Hindlimb muscle (tissue), 1 donor: ENCODE measurements around the gene GATD1. TPM values are rescaled to one million over a fixed set of nuclear protein-coding genes. Genes with fewer than 3 reads are reported as not detected.
"Not testable (repeated sequence)": the region's sequence is repeated elsewhere in the genome, so short reads cannot be mapped to it uniquely, and the experiment has no call there.

Source experiments
- DNase-seq: peaks from one replicate; pipeline ENCODE4 v3.0.0-alpha.2; 2013
- polyA plus RNA-seq: library from polyadenylated mRNA; unstranded; fragments of 120-200 nt; gene quantifications from one replicate; pipeline ENCODE4 v1.2.1, GENCODE V29; 2013; ENCODE audit not compliant: insufficient read length

GATD1 gene
- polyA plus RNA-seq, 1 donor: 57.6 TPM

- no peak for DNase-seq
Observed at GRCh38 chr11:761526-762108, 15.7 kb downstream of the GATD1 start.

DNA sequence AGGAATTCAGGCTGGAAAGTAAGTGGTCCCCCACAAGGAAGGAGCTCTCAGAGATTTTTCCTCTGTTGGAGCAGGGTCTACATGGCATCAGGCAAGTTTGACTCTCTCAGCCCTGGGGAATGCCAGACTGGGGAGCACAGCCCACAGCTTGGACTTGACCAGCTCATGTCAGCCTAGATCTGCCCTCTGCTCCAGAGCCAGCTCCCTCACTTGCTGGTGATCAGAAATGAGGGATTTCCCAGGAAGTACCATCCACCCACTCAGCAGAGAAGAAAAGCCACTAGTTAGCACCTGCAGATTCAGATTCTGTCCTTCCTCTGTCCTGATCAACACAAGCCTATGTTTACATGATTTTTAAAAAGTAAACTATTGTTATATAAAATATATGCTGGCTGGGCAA is 17.1 kb downstream of the GATD1 start:
- DNase-seq: no peak

- no peak for DNase-seq
Observed at GRCh38 chr11:749731-750130, 27.6 kb downstream of the GATD1 start.

DNA sequence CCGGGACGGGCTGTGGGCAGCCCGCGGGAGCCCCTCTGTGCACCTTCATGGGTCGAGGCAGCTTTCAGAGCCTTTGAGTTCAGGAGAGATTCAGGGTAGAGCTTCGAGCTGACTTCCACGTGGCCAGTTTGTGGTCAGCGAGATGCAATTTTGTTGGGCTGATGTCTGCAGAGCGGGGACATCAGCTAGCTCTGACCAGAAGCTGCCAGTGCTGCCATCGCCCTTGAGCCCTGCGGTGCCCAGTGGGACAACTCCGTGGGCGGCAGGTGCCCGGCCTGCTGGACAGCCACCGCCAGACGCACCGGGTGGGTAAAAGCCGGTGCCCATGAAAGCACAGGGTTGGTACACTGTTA is 29.3 kb downstream of the GATD1 start:
- no peak for DNase-seq

DNA sequence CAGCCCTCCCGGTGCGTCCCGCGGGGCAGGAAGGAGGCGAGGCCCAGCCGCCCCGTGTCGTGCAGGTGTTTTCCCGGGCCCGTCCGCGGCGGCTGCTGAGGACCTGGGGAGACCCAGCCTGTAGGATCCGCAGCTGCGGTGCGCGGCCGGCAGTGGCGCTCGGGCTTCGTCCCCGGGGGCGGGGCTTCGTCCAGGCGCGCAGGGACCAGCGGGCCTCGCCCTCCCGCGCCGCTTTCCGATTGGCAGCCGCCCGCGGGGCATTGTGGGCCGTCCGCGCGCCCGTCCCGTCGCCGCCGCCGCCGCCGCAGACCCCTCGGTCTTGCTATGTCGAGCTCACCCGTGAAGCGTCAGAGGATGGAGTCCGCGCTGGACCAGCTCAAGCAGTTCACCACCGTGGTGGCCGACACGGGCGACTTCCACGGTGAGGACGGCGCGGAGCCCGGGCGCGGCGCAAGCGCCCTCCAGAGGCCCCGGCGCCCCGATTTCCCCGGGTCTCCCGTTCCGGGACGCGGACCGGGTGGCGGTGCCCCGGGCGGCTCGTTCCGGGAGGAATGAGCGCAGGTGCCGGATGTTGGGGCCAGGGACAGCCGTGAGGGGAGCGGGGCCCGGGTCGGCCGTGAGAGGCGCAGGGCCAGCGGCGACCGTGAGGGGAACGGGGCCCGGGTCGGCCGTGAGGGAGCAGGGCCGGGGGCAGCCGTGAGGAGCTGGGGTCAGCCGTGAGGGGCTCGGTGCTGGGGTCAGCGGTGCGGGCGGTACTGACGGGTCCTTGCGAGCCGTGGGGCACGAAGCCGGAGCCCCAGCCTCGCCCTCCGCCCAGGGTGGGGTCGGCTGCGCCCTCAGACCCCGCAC is 29.9 kb downstream of the GATD1 start, which contains the start of gene TALDO1:
Gene TALDO1 (plus strand): TSS at position 307 of the 849 bp plus-strand sequence. CDS start 18 bp downstream, at position 325.
- peak; percentile 91 for DNase-seq

- DNase-seq: no peak
Observed at GRCh38 chr11:746289-747157, 30.8 kb downstream of the GATD1 start.

GRCh38 chr11:745428-745827 is 31.9 kb downstream of the GATD1 start:
- no peak for DNase-seq

- DNase-seq: no peak
Observed at GRCh38 chr11:742571-743201, 34.6 kb downstream of the GATD1 start.

DNA sequence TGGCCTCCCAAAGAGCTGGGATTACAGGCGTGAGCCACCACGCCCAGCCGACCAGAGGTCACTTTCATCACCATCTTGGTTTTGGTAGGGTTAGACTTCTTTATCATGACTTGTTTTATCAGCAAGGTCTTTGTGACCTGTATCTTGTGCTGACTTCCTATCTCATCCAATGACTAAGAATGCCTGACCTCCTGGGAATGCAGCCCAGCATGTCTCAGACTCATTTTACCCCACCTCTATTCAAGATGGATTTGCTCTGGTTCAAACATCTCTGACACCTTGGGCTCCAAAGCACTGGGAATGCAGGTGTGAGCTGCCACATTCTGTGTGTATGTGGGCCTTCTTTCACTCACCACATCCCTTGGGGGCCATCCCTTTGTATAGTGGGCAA is 35.1 kb downstream of the GATD1 start:
- no peak for DNase-seq

- not testable (repeated sequence) for DNase-seq
Observed at GRCh38 chr11:737899-738298, 39.4 kb downstream of the GATD1 start.

DNA sequence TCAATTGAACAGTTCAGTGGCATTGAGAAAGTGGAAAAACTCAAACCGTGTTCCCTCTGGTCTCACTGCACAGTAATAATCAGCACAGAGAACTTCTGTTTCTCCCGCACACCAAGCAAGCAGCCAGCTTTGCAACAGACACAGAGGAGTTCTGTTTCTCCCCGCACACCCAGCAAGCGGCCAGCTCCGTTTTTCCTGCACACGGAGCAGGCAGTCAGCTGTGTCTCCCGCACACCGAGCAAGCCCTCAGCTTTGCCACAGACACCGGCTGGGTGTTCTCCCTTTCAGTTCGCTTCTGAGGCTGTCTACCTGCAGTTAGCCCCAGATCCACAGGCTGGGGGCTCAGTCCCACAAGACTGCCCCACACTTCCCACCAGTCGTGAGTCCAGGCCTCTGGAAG is 39.9 kb downstream of the GATD1 start:
- DNase-seq: no peak

DNA sequence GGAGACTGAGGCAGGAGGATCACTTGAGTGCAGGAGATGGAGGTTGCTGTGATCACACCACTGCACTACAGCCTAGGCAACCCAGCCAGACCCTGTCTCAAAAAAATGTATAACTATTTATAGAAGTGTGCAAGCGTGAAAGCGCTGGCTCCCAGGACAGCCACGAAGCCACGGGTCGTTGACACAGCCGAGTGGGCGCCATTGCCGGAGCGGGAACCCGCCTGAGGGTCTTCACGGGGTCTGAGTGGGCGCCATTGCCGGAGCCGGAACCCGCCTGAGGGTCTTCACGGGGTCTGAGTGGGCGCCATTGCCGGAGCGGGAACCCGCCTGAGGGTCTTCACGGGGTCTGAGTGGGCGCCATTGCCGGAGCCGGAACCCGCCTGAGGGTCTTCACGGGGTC is 42.7 kb downstream of the GATD1 start:
- DNase-seq: not testable (repeated sequence)

DNA sequence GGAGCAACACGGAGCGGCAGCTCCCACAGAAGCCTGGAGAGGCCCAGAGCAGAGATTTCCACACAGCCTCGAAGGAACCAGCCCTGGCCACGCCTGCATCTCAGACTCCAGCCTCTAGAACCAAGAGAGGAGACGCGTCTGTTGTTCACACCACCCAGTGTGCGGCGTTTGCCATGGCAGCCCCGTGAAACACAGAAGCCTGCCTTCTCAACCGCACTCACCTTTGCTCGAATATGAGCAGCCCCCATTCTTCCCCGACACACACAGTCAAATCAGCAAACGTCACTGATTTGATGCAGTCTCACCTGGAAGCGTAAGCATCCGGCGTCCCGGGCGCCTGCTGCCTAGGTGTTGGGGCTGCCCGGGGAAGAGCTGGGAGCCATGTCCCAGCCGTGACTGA is 44.2 kb downstream of the GATD1 start:
- no peak for DNase-seq

GRCh38 chr11:729492-730074 is 47.7 kb downstream of the GATD1 start:
- DNase-seq: no peak

DNA sequence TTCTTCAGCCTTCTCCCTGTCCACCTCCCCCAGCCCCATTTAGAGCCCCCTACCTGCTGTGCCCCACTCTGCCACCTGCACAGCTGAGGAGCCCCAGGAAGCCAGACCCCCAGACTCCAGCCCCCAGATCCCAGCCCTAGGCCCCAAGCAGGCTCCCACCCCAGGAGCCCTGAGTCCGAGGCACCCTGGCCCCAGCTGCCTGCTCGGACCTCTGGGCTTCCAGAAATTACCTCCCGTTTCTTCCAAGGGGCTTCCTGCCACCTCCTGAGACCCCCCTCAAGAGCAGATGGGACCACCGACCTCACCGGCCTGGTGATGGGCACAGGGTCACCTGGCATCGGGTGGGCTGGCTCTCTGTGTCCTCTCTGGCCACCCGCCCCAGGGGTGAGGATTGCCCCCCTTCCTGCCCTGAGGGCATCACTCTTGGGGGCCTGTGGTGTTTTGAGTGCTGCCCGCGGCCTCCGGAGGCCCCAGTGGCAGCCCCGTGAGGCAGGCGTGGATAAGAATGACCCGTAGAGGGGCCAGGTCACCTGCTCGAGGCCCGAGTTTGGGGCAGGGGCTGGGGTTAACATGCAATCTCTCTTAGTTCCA is 48.3 kb downstream of the GATD1 start:
- DNase-seq: no peak

DNA sequence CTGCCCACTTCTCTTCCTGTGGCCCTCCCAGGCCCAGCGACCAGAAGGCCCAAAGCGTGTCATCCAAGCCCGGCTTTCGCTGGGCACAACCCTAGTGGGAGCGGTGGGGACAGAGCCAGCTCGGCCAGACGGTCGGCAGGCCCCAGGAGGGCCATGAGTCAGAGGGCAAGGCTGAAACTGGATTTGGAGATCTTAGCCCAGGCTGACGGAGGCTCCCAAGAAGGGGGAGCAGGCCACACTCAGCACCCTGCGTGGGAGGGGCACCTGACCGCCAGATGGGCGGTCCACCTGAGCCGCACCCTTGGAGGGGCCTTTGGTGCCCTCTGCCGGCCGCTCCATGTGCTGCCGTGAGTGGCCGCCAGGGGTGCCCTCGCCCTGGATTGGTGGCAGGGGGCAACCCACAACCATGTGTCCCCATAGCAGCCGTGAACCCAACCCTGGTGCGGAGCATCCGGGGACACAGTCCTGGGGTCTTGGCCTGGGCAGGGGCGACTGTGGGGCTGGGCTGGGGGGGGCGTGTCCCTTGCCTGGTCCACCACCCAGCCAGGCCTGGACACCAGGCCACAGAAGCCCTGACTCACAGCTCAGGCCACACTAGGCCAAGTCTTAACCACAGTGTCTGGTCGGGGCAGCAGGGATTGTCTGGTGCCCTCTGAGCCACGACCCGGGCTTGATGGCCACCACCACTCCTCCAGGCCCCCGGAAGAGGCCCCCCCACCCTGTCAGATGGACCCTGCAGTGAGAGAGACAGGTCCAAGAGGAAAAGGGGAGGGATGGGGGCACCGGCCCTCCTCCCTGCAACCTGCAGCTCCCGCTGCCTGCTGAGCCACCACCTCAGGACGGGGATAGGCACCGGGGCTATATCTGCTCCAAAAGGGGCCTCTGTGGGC is 49.2 kb downstream of the GATD1 start:
- peak; percentile 61 for DNase-seq

DNA sequence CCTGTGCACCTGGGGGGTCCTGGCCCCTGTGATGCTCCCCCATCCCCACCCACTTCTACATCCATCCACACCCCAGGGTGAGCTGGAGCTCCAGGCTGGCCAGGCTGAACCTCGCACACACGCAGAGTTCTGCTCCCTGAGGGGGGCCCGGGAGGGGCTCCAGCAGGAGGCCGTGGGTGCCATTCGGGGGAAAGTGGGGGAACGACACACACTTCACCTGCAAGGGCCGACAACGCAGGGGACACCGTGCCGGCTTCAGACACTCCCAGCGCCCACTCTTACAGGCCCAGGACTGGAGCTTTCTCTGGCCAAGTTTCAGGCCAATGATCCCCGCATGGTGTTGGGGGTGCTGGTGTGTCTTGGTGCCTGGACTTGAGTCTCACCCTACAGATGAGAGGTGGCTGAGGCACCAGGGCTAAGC is 50.0 kb downstream of the GATD1 start:
- DNase-seq: no peak

DNA sequence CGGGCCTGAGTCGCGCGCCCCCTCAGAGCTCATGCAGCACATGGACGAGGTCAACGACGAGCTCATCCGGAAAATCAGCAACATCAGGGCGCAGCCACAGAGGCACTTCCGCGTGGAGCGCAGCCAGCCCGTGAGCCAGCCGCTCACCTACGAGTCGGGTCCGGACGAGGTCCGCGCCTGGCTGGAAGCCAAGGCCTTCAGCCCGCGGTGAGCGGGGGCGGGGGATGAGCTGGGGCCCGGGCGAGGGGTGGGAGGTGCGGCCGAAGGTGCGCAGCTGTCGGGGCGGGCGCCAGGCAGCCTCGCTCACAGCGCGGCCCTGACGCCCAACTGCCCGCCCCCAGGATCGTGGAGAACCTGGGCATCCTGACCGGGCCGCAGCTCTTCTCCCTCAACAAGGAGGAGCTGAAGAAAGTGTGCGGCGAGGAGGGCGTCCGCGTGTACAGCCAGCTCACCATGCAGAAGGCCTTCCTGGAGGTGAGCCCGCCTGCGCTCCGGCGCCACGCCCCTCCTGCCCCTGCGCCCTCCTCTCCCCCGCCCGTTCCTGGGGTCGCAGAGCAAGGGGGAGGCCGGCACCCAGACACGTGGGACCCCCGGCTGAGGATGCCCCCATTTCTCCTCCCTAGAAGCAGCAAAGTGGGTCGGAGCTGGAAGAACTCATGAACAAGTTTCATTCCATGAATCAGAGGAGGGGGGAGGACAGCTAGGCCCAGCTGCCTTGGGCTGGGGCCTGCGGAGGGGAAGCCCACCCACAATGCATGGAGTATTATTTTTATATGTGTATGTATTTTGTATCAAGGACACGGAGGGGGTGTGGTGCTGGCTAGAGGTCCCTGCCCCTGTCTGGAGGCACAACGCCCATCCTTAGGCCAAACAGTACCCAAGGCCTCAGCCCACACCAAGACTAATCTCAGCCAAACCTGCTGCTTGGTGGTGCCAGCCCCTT is 50.7 kb downstream of the GATD1 start:
- no peak for DNase-seq

GRCh38 chr11:725624-726202 is 51.6 kb downstream of the GATD1 start:
- DNase-seq: no peak
